ENCODE data around the gene UROD. TPM values are rescaled to one million over a fixed set of nuclear protein-coding genes. Genes with fewer than 3 reads are reported as not detected.

UROD gene
- total RNA-seq, 2 experiments from 2014 or later: 123 to 134 TPM

- no peak for ATAC-seq
Observed at GRCh38 chr1:45009296-45009865, 2.7 kb upstream of the UROD start.

DNA sequence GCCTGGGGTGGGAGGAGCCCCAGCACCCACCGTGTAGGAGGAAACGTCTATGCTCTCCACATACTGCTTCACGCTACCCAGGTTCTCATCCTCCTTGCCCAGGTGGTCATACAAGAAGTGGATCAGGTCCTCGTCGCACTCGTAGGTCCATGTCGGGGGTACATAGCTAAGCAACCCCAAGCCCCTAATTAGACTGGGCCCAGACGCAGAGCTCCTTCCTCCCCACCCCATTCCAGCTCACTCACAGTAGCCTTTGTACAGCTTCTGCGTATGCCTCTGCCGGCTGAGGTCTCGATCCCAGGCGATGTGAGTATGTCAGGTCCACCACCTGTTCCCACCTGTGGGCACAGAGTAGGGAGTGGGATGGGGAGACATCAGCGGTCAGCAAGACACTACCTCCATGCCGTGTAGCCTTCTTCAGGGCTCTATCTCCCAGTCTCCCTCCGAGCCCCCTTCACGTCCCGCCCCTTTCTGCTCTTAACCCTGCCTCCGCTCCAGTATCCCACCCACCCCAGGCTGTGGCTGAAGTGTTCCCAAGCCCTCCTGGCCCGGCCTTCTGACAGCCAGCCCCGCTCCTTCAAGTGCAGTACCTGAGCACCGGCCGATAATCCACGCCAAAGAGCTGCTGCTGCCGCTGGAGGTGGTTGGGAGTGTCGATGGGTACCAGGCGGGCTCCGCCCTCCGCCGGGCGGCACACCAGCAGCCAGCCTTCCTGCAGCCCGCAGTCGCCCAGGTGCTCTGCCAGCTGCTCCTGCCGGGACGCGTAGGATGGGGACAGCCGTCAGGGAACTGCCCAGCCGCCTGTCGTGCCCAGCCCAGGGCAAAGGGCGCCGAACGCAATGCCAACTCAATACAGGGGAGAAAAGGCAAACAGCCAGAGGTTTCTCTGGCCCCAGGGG is 1.8 kb upstream of the UROD start:
- peak overlapping the region; percentile 74 for H3K4me3 Mint-ChIP-seq
- intact Hi-C loops (cut with DNase I, micrococcal nuclease): loop anchor here (1.0 to 5.0 kb wide), 9 partner anchors 23 to 1237 kb away; partner anchors contain the start of genes BEST4 (in 1 of the 2), EIF2B3 (in 1 of the 2), NASP (in 1 of the 2) and RAD54L (in 1 of the 2)
- H3K36me3 Mint-ChIP-seq (ENCODE audit: low read depth): peaks cover 11% of the 10 kb centered on the region
- H3K27ac Mint-ChIP-seq: peak overlapping the region; percentile 72
- ATAC-seq (no peak), DNase-seq (peak; percentile 58)
- peaks cover 36% of the 10 kb centered on the region for H3K4me1 Mint-ChIP-seq
- H3K27me3 Mint-ChIP-seq: no peaks in the 10 kb centered on the region
- ChIA-PET POLR2A (interaction anchor here (0.7 to 4.7 kb wide), 16 partner anchors 7 to 491 kb away, joined by 3 to 40 read pairs (median 5); partner anchors contain the start of genes CCDC163, EIF2B3, HPDL and MMACHC), CTCF (interaction anchor here (0.5 to 12.6 kb wide), 11 partner anchors 8 to 483 kb away, joined by 3 to 255 read pairs (median 4); partner anchors contain the start of genes MUTYH, PLK3 and TOE1)
- no peaks in the 10 kb centered on the region for H3K9me3 Mint-ChIP-seq (ENCODE audit: low read depth)

More at GRCh38 chr1:45009296-45009865, 2.7 kb upstream of the UROD start:
- Mint-ChIP-seq H3K9me3 (ENCODE audit: low read depth) (no peaks in the 10 kb centered on the region), H3K27me3 (no peaks in the 10 kb centered on the region), H3K36me3 (ENCODE audit: low read depth) (peaks cover 11% of the 10 kb centered on the region), H3K27ac (no peak overlapping the region), H3K4me3 (peak overlapping the region; percentile 74), H3K4me1 (peaks cover 29% of the 10 kb centered on the region)
- no peak for DNase-seq
- ChIA-PET POLR2A (interaction anchor here (3.7 kb wide), 1 partner anchor 331 kb away, joined by 34 read pairs; the partner anchor contains the start of genes MUTYH and TOE1), CTCF (interaction anchor here (0.5 to 12.6 kb wide), 3 partner anchors 9 to 293 kb away, joined by 3 to 255 read pairs (median 4); no protein-coding TSS in a partner anchor)
- intact Hi-C loops (cut with DNase I, micrococcal nuclease): no loop called here

- Mint-ChIP-seq H3K27me3 (no peaks in the 10 kb centered on the region), H3K36me3 (ENCODE audit: low read depth) (peaks cover 9% of the 10 kb centered on the region), H3K4me3 (peak within 1 kb of the TSS; percentile 74), H3K4me1 (peaks cover 36% of the 10 kb centered on the region), H3K27ac (peak within 1 kb of the TSS; percentile 97), H3K9me3 (ENCODE audit: low read depth) (no peaks in the 10 kb centered on the region)
- intact Hi-C loops (cut with DNase I, micrococcal nuclease): loop anchor here (1.0 to 5.0 kb wide), 9 partner anchors 24 to 1236 kb away; partner anchors contain the start of genes BEST4 (in 1 of the 2), EIF2B3 (in 1 of the 2), NASP (in 1 of the 2) and RAD54L (in 1 of the 2)
- ATAC-seq (peak; percentile 62), DNase-seq (peak; percentile 76)
- ChIA-PET POLR2A (interaction anchor here (0.6 to 4.7 kb wide), 22 partner anchors 8 to 573 kb away, joined by 3 to 40 read pairs (median 4); partner anchors contain the start of genes CCDC163, EIF2B3, HPDL and MMACHC), CTCF (interaction anchor here (0.7 to 12.6 kb wide), 20 partner anchors 9 to 482 kb away, joined by 3 to 255 read pairs (median 3); partner anchors contain the start of genes BTBD19, MUTYH, PLK3 and TESK2)
Observed at GRCh38 chr1:45010855-45011811, 921 bp upstream of the UROD start, which contains the start of gene HECTD3. TSS of gene HECTD3 (minus strand) at chr1:45011324. CDS start at chr1:45011257, 67 bp downstream.

GRCh38 chr1:45012639-45013278 is 705 bp downstream of the UROD start:
- H3K27me3 Mint-ChIP-seq: no peaks in the 10 kb centered on the region
- peak; percentile 69 for DNase-seq
- CTCF ChIA-PET: interaction anchor here (0.6 to 12.6 kb wide), 13 partner anchors 7 to 553 kb away, joined by 3 to 255 read pairs (median 4); partner anchors contain the start of genes BTBD19, EIF2B3, MUTYH and PLK3
- ATAC-seq: peak; percentile 23
- H3K9me3 Mint-ChIP-seq (ENCODE audit: low read depth): no peaks in the 10 kb centered on the region
- peak overlapping the region; percentile 74 for H3K4me3 Mint-ChIP-seq
- peaks cover 36% of the 10 kb centered on the region for H3K4me1 Mint-ChIP-seq
- peak overlapping the region; percentile 97 for H3K27ac Mint-ChIP-seq
- H3K36me3 Mint-ChIP-seq (ENCODE audit: low read depth): peaks cover 6% of the 10 kb centered on the region
- POLR2A ChIA-PET: interaction anchor here (0.6 to 4.7 kb wide), 9 partner anchors 26 to 331 kb away, joined by 3 to 40 read pairs (median 25); partner anchors contain the start of genes EIF2B3, MUTYH, RNU5D-1 and TOE1
- intact Hi-C loops (cut with DNase I, micrococcal nuclease): loop anchor here (1.0 to 5.0 kb wide), 21 partner anchors 26 to 1235 kb away; partner anchors contain the start of genes NASP (in 2 of the 2), RNU5D-1 (in 2 of the 2), TESK2 (in 2 of the 2) and ZSWIM5 (in 2 of the 2)

DNA sequence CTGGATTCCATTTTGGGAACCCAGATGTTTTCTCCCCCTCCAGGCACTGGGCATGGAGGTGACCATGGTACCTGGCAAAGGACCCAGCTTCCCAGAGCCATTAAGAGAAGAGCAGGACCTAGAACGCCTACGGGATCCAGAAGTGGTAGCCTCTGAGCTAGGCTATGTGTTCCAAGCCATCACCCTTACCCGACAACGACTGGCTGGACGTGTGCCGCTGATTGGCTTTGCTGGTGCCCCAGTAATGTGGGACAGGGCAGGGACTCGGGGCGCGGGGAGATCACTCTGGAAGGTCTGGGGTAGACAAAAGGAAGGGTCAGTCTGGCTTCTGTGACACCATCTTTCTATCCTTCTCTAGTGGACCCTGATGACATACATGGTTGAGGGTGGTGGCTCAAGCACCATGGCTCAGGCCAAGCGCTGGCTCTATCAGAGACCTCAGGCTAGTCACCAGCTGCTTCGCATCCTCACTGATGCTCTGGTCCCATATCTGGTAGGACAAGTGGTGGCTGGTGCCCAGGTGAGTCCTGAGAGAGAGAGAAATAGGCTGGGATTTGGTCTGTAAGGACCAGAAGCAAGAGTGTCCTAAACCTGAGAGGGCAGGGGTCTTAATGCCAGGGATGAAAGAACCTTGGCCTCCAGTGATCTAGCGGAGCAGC is 1.6 kb downstream of the UROD start:
- no peak for ATAC-seq
- peak overlapping the region; percentile 74 for H3K4me3 Mint-ChIP-seq
- DNase-seq: no peak
- peaks cover 36% of the 10 kb centered on the region for H3K4me1 Mint-ChIP-seq
- peak overlapping the region; percentile 97 for H3K27ac Mint-ChIP-seq
- no peaks in the 10 kb centered on the region for H3K27me3 Mint-ChIP-seq
- ChIA-PET CTCF (interaction anchor here (0.6 to 12.6 kb wide), 25 partner anchors 9 to 488 kb away, joined by 3 to 255 read pairs (median 4); partner anchors contain the start of genes EIF2B3, MUTYH, PLK3 and TESK2), POLR2A (interaction anchor here (0.5 to 4.7 kb wide), 9 partner anchors 30 to 482 kb away, joined by 3 to 33 read pairs (median 4); partner anchors contain the start of genes MUTYH and TOE1)
- no peaks in the 10 kb centered on the region for H3K9me3 Mint-ChIP-seq (ENCODE audit: low read depth)
- intact Hi-C loops (cut with DNase I, micrococcal nuclease): loop anchor here (1.0 to 5.0 kb wide), 10 partner anchors 176 to 1234 kb away; partner anchors contain the start of genes RNU5D-1 (in 2 of the 2), BEST4 (in 1 of the 2), KIF2C (in 1 of the 2) and NASP (in 1 of the 2)
- H3K36me3 Mint-ChIP-seq (ENCODE audit: low read depth): peaks cover 6% of the 10 kb centered on the region

- ChIA-PET POLR2A (interaction anchor here (0.5 to 4.7 kb wide), 8 partner anchors 29 to 481 kb away, joined by 3 to 33 read pairs (median 4); partner anchors contain the start of genes MUTYH and TOE1), CTCF (interaction anchor here (0.6 to 12.6 kb wide), 26 partner anchors 9 to 515 kb away, joined by 3 to 255 read pairs (median 4); partner anchors contain the start of genes MUTYH, PLK3, TESK2 and TOE1)
- ATAC-seq (peak; percentile 18), DNase-seq (peak; percentile 88)
- H3K27me3 Mint-ChIP-seq: no peaks in the 10 kb centered on the region
- H3K4me3 Mint-ChIP-seq: peak overlapping the region; percentile 49
- intact Hi-C loops (cut with DNase I, micrococcal nuclease): loop anchor here (1.0 to 5.0 kb wide), 7 partner anchors 177 to 1233 kb away; partner anchors contain the start of genes BEST4 (in 1 of the 2), NASP (in 1 of the 2), RAD54L (in 1 of the 2) and RNU5D-1 (in 1 of the 2)
- H3K36me3 Mint-ChIP-seq (ENCODE audit: low read depth): peaks cover 6% of the 10 kb centered on the region
- no peaks in the 10 kb centered on the region for H3K9me3 Mint-ChIP-seq (ENCODE audit: low read depth)
- H3K4me1 Mint-ChIP-seq: peaks cover 33% of the 10 kb centered on the region
- H3K27ac Mint-ChIP-seq: peak overlapping the region; percentile 64
Observed at GRCh38 chr1:45014321-45015028, 2.4 kb downstream of the UROD start.

GRCh38 chr1:45015683-45016082 is 3.6 kb downstream of the UROD start:
- H3K27me3 Mint-ChIP-seq: no peaks in the 10 kb centered on the region
- H3K27ac Mint-ChIP-seq: no peak overlapping the region
- POLR2A ChIA-PET: no interaction called here
- H3K36me3 Mint-ChIP-seq (ENCODE audit: low read depth): peaks cover 6% of the 10 kb centered on the region
- CTCF ChIA-PET: interaction anchor here (0.7 to 12.6 kb wide), 4 partner anchors 27 to 932 kb away, joined by 3 to 255 read pairs (median 27); partner anchors contain the start of gene TESK2
- H3K9me3 Mint-ChIP-seq (ENCODE audit: low read depth): no peaks in the 10 kb centered on the region
- H3K4me1 Mint-ChIP-seq: peaks cover 24% of the 10 kb centered on the region
- DNase-seq (no peak), ATAC-seq (no peak)
- intact Hi-C loops (cut with DNase I, micrococcal nuclease): no loop called here
- H3K4me3 Mint-ChIP-seq: no peak overlapping the region

DNA sequence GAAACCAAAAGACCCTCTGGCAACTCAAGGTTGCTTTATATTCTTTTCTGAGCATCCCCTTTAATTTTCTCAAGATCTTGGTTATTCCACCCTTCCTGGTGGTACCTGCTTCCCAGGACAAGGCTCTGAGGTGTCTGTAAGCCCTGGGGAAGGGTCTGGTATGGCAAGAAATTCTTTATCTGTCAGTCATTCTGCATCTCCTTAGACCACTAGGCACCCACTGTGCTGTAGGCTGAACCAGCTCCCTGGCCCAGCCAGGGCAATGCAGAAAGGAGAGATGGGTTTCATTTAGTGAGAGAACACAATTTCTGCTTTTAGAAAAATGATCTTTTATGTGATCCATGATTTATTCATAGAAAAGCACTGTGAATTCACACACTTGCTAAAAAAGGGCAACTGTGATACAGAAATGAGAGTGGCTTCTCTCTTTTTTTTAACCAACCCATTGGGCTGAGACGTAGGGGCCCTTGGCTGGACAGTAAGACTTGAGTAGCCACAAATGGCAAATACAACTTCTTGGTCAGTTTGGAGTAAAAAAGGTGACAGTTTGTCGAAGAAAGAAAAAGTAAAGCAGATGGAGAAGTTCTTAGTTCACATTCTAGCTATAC is 4.1 kb downstream of the UROD start:
- H3K36me3 Mint-ChIP-seq (ENCODE audit: low read depth): peaks cover 6% of the 10 kb centered on the region
- no peak overlapping the region for H3K27ac Mint-ChIP-seq
- ChIA-PET POLR2A (interaction anchor here (0.7 to 1.3 kb wide), 2 partner anchors 324 to 474 kb away, joined by 3 read pairs; partner anchors contain the start of genes MUTYH and TOE1), CTCF (interaction anchor here (0.7 to 12.6 kb wide), 5 partner anchors 27 to 932 kb away, joined by 3 to 255 read pairs (median 3); partner anchors contain the start of gene TESK2)
- peaks cover 24% of the 10 kb centered on the region for H3K4me1 Mint-ChIP-seq
- no peaks in the 10 kb centered on the region for H3K9me3 Mint-ChIP-seq (ENCODE audit: low read depth)
- no peaks in the 10 kb centered on the region for H3K27me3 Mint-ChIP-seq
- ATAC-seq: no peak
- intact Hi-C loops (cut with DNase I, micrococcal nuclease): no loop called here
- DNase-seq: no peak
- H3K4me3 Mint-ChIP-seq: no peak overlapping the region

Data from activated CD4-positive, alpha-beta T cell treated with anti-CD3 and anti-CD28 coated beads for 36 hours (primary cell).